Stimulated activated naive B cell treated with anti-CD40 and anti-IgM and Interleukin-4, amounts not matched to agents 10 μg/mL and 1 μg/mL and 100 μg/mL, for 72 hours (primary cell): Measurements from ENCODE around the gene GLB1L3.
"Not testable (repeated sequence)": the region's sequence is repeated elsewhere in the genome, so short reads cannot be mapped to it uniquely, and the experiment has no call there.

Experiments used
- ATAC-seq, 2 donors: fragments of 150-1000 bp; cut with Tn5 transposase; replicated peaks; 2 replicates each; pipeline ENCODE4 v1.10.0; 2021; ENCODE audit warnings: moderate library complexity in 1 of 2
- DNase-seq: peaks from one replicate; pipeline ENCODE4 v3.0.0; 2021
- H3K27ac Mint-ChIP-seq: one replicate; pipeline ENCODE4 v1.8.0; 2022; ENCODE audit warnings: mild to moderate bottlenecking, mixed read lengths
- H3K27me3 Mint-ChIP-seq, 2 donors: one replicate each; pipeline ENCODE4 v1.8.0; 2022; ENCODE audit warnings: mixed read lengths in 2 of 2
- H3K36me3 Mint-ChIP-seq, 2 donors: one replicate each; pipeline ENCODE4 v1.8.0; 2022; ENCODE audit warnings: mixed read lengths in 2 of 2, mild to moderate bottlenecking in 1 of 2
- H3K4me1 Mint-ChIP-seq, 2 donors: one replicate each; pipeline ENCODE4 v1.8.0; 2022; ENCODE audit warnings: mixed read lengths in 2 of 2, mild to moderate bottlenecking in 1 of 2
- H3K4me3 Mint-ChIP-seq, 2 donors: one replicate each; pipeline ENCODE4 v1.8.0; 2022; ENCODE audit warnings: mild to moderate bottlenecking in 2 of 2, mixed read lengths in 2 of 2, moderate library complexity in 1 of 2
- H3K9me3 Mint-ChIP-seq, 2 donors: one replicate each; pipeline ENCODE4 v1.8.0; 2022; ENCODE audit warnings: mixed read lengths in 2 of 2, mild to moderate bottlenecking in 1 of 2

Gene GLB1L3

GRCh38 chr11:134242376-134242775 is 33.8 kb upstream of the GLB1L3 start:
- no peak overlapping the region for H3K4me3 Mint-ChIP-seq
- H3K9me3 Mint-ChIP-seq, result no peaks in the 10 kb centered on the region
- DNase-seq (no peak), ATAC-seq (no peak)
- H3K27ac Mint-ChIP-seq, result no peak overlapping the region
- H3K36me3 Mint-ChIP-seq, result peaks cover 33 to 53% of the 10 kb centered on the region in 2 donors
- no peaks in the 10 kb centered on the region for H3K27me3 Mint-ChIP-seq
- no peaks in the 10 kb centered on the region for H3K4me1 Mint-ChIP-seq

GRCh38 chr11:134243913-134244312 is 32.3 kb upstream of the GLB1L3 start:
- H3K9me3 Mint-ChIP-seq, result no peaks in the 10 kb centered on the region
- H3K27ac Mint-ChIP-seq, result no peak overlapping the region
- no peak overlapping the region for H3K4me3 Mint-ChIP-seq
- no peaks in the 10 kb centered on the region for H3K4me1 Mint-ChIP-seq
- ATAC-seq (no peak), DNase-seq (no peak)
- peaks cover 38 to 56% of the 10 kb centered on the region in 2 donors for H3K36me3 Mint-ChIP-seq
- no peaks in the 10 kb centered on the region for H3K27me3 Mint-ChIP-seq

- Mint-ChIP-seq H3K27ac (no peak overlapping the region), H3K9me3 (no peaks in the 10 kb centered on the region), H3K4me3 (no peak overlapping the region), H3K4me1 (no peaks in the 10 kb centered on the region), H3K36me3 (peaks cover 39 to 57% of the 10 kb centered on the region in 2 donors), H3K27me3 (no peaks in the 10 kb centered on the region)
- ATAC-seq, result peak; percentile 84 to 88
- no peak for DNase-seq
Measured at GRCh38 chr11:134244593-134244992, 31.6 kb upstream of the GLB1L3 start.

- no peak for DNase-seq
- no peak overlapping the region for H3K27ac Mint-ChIP-seq
- no peaks in the 10 kb centered on the region for H3K9me3 Mint-ChIP-seq
- no peaks in the 10 kb centered on the region for H3K27me3 Mint-ChIP-seq
- ATAC-seq, result no peak
- H3K4me1 Mint-ChIP-seq, result no peaks in the 10 kb centered on the region
- H3K36me3 Mint-ChIP-seq, result peaks cover 39 to 52% of the 10 kb centered on the region in 2 donors
- no peak overlapping the region for H3K4me3 Mint-ChIP-seq
Measured at GRCh38 chr11:134245434-134245833, 30.7 kb upstream of the GLB1L3 start.

- DNase-seq (no peak), ATAC-seq (no peak)
- Mint-ChIP-seq H3K4me1 (no peaks in the 10 kb centered on the region), H3K36me3 (peaks cover 39 to 52% of the 10 kb centered on the region in 2 donors), H3K9me3 (no peaks in the 10 kb centered on the region), H3K27me3 (no peaks in the 10 kb centered on the region), H3K4me3 (no peak overlapping the region), H3K27ac (no peak overlapping the region)
Measured at GRCh38 chr11:134246100-134246499, 30.1 kb upstream of the GLB1L3 start.

- DNase-seq, result no peak
- Mint-ChIP-seq H3K27ac (no peak overlapping the region), H3K4me1 (no peaks in the 10 kb centered on the region), H3K4me3 (no peak overlapping the region), H3K27me3 (no peaks in the 10 kb centered on the region), H3K36me3 (peaks cover 39 to 52% of the 10 kb centered on the region in 2 donors), H3K9me3 (no peaks in the 10 kb centered on the region)
- no peak for ATAC-seq
Measured at GRCh38 chr11:134246678-134247077, 29.5 kb upstream of the GLB1L3 start.

GRCh38 chr11:134248910-134249480 is 27.2 kb upstream of the GLB1L3 start:
- no peaks in the 10 kb centered on the region for H3K27me3 Mint-ChIP-seq
- H3K36me3 Mint-ChIP-seq, result peaks cover 33 to 37% of the 10 kb centered on the region in 2 donors
- ATAC-seq (no peak), DNase-seq (no peak)
- H3K9me3 Mint-ChIP-seq, result no peaks in the 10 kb centered on the region
- peaks cover 6 to 11% of the 10 kb centered on the region in 2 donors for H3K4me1 Mint-ChIP-seq
- H3K27ac Mint-ChIP-seq, result no peak overlapping the region
- H3K4me3 Mint-ChIP-seq, result no peak overlapping the region

GRCh38 chr11:134250246-134250645 is 25.9 kb upstream of the GLB1L3 start:
- DNase-seq (no peak), ATAC-seq (no peak)
- Mint-ChIP-seq H3K27me3 (no peaks in the 10 kb centered on the region), H3K27ac (no peak overlapping the region), H3K9me3 (no peaks in the 10 kb centered on the region), H3K4me1 (peaks cover 8 to 24% of the 10 kb centered on the region in 2 donors), H3K4me3 (no peak overlapping the region), H3K36me3 (peaks cover 28 to 32% of the 10 kb centered on the region in 2 donors)

GRCh38 chr11:134250675-134251074 is 25.5 kb upstream of the GLB1L3 start:
- H3K27ac Mint-ChIP-seq, result no peak overlapping the region
- H3K4me1 Mint-ChIP-seq, result peaks cover 8 to 28% of the 10 kb centered on the region in 2 donors
- no peak for DNase-seq
- peaks cover 28 to 29% of the 10 kb centered on the region in 2 donors for H3K36me3 Mint-ChIP-seq
- no peaks in the 10 kb centered on the region for H3K27me3 Mint-ChIP-seq
- H3K4me3 Mint-ChIP-seq, result no peak overlapping the region
- no peak for ATAC-seq
- no peaks in the 10 kb centered on the region for H3K9me3 Mint-ChIP-seq

GRCh38 chr11:134252346-134253187 is 23.6 kb upstream of the GLB1L3 start:
- H3K36me3 Mint-ChIP-seq, result peaks cover 21 to 23% of the 10 kb centered on the region in 2 donors
- H3K4me1 Mint-ChIP-seq, result peaks cover 8 to 33% of the 10 kb centered on the region in 2 donors
- ATAC-seq (peak; percentile 35 to 44), DNase-seq (no peak)
- no peaks in the 10 kb centered on the region for H3K9me3 Mint-ChIP-seq
- no peaks in the 10 kb centered on the region for H3K27me3 Mint-ChIP-seq
- H3K4me3 Mint-ChIP-seq, result peak overlapping the region; percentile 94 to 96
- H3K27ac Mint-ChIP-seq, result peak overlapping the region; percentile 93

GRCh38 chr11:134253188-134253993 is 22.8 kb upstream of the GLB1L3 start, which contains the start of the genes ACAD8 and THYN1:
Gene ACAD8 (plus strand): TSS chr11:134253568. CDS start chr11:134253601, 33 bp downstream.
Gene THYN1 (minus strand): TSS chr11:134253352. CDS start chr11:134252882, 470 bp downstream.
- H3K27ac Mint-ChIP-seq, result peak within 1 kb of the TSS; percentile 93
- DNase-seq (peak; percentile 95), ATAC-seq (peak; percentile 99)
- peaks cover 8 to 33% of the 10 kb centered on the region in 2 donors for H3K4me1 Mint-ChIP-seq
- no peaks in the 10 kb centered on the region for H3K27me3 Mint-ChIP-seq
- peak within 1 kb of the TSS; percentile 94 to 96 for H3K4me3 Mint-ChIP-seq
- H3K36me3 Mint-ChIP-seq, result peaks cover 17 to 22% of the 10 kb centered on the region in 2 donors
- H3K9me3 Mint-ChIP-seq, result no peaks in the 10 kb centered on the region

- peaks cover 21 to 23% of the 10 kb centered on the region in 2 donors for H3K36me3 Mint-ChIP-seq
- H3K27ac Mint-ChIP-seq, result no peak overlapping the region
- ATAC-seq (no peak), DNase-seq (no peak)
- H3K4me3 Mint-ChIP-seq, result peak overlapping the region in 1 of 2 donors; percentile 94
- H3K4me1 Mint-ChIP-seq, result peaks cover 8 to 33% of the 10 kb centered on the region in 2 donors
- H3K27me3 Mint-ChIP-seq, result no peaks in the 10 kb centered on the region
- H3K9me3 Mint-ChIP-seq, result no peaks in the 10 kb centered on the region
Measured at GRCh38 chr11:134254433-134255183, 21.6 kb upstream of the GLB1L3 start.

- ATAC-seq, H3K27me3 Mint-ChIP-seq, H3K4me3 Mint-ChIP-seq, H3K9me3 Mint-ChIP-seq, H3K27ac Mint-ChIP-seq, DNase-seq: not testable (repeated sequence)
- Mint-ChIP-seq H3K4me1 (peaks cover 8 to 33% of the 10 kb centered on the region in 2 donors), H3K36me3 (peaks cover 23 to 25% of the 10 kb centered on the region in 2 donors)
Measured at GRCh38 chr11:134255184-134255561, 21.0 kb upstream of the GLB1L3 start.
